A673 (cell line): Measurements from ENCODE around the gene KPNA6.

ENCODE experiments used
- CTCF ChIP-seq: fragments of 300-800, 200-600 bp; sonication (generic); conservative IDR thresholded peaks from 2 replicates; pipeline ENCODE4 v1.5.1; 2017; ENCODE audit warnings: low read depth, mild to moderate bottlenecking, antibody characterized with exemption, low read length, moderate library complexity, mixed read lengths
- EZH2 ChIP-seq: fragments of 200-600 bp; sonication (generic); IDR thresholded peaks from 2 replicates; pipeline ENCODE4 v1.6.1; 2017; ENCODE audit warnings: borderline replicate concordance, low read depth, mild to moderate bottlenecking, mixed read lengths, antibody characterized with exemption, low read length; ENCODE audit not compliant: poor library complexity, severe bottlenecking

DNA sequence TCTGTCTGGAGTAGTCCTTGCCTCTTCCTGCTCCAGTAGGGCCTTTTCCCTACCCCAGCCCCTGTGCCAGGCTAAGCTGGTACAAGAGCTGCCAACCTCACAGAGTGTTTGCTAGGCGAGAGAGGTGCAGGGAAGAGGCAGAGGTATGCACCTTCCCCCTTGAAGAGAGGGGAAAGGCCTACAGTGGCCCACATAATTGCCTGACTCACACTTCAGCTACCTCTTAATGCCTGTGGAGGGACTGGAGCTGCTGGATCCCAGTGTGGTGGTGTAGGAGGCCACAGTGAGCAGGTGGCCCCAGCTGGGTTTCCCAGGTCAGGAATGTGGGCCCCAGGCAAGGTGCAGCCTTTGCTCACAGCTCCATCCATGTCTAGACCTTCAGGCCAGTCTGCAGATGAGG, 89.2 kb downstream of the KPNA6 start:
- TF ChIP-seq CTCF: no peak
- TF ChIP-seq EZH2: no peak
